H1 (cell line): ENCODE measurements around the gene SDF2L1. TPM values are rescaled to one million over a fixed set of nuclear protein-coding genes. Genes with fewer than 3 reads are reported as not detected.

ENCODE experiments used
- CHD1 ChIP-seq: IDR thresholded peaks from 2 replicates; pipeline ENCODE4 v1.6.1; 2012; ENCODE audit warnings: low read depth, low read length, improper control_type of control experiment
- polyA plus RNA-seq, 7 experiments: library from polyadenylated mRNA; depleted of rRNA in 3 of 7; stranded (reverse) in 5 of 7; unstranded in 2 of 7; fragments of >200 nt in 5 of 7; fragments of 200-250 nt in 2 of 7; gene quantifications; 1 replicate in 5 of 7; 2 replicates in 1 of 7; 4 replicates in 1 of 7; pipeline versions ENCODE4 v1.2.1 to v1.2.3, GENCODE V29; 2011 to 2013; ENCODE audit warnings: missing spikeins in 2 of 7, mixed read lengths in 2 of 7
- total RNA-seq: library from RNA; stranded (reverse); fragmentation: NEBNext Ultra II Directional; extraction: Animal tissue kit (Norgen Biotek cat#: 25700); gene quantifications from 2 replicates; pipeline ENCODE4 v1.2.1, GENCODE V29; 2021
- TF ChIP-seq, protein P1 (sequence below): fragments of 300-600 bp; sonication (generic); IDR thresholded peaks from 2 replicates; pipeline ENCODE4 v1.7.1; 2012; ENCODE audit warnings: low read length, moderate library complexity, mild to moderate bottlenecking, inconsistent platforms; ENCODE audit not compliant: insufficient replicate concordance

SDF2L1 gene
- total and polyA plus RNA-seq, 2 of the 8 experiments (the other 6 are each of a cell fraction or from before 2014, with no cell fraction given): 51.1 to 59.6 TPM

DNA sequence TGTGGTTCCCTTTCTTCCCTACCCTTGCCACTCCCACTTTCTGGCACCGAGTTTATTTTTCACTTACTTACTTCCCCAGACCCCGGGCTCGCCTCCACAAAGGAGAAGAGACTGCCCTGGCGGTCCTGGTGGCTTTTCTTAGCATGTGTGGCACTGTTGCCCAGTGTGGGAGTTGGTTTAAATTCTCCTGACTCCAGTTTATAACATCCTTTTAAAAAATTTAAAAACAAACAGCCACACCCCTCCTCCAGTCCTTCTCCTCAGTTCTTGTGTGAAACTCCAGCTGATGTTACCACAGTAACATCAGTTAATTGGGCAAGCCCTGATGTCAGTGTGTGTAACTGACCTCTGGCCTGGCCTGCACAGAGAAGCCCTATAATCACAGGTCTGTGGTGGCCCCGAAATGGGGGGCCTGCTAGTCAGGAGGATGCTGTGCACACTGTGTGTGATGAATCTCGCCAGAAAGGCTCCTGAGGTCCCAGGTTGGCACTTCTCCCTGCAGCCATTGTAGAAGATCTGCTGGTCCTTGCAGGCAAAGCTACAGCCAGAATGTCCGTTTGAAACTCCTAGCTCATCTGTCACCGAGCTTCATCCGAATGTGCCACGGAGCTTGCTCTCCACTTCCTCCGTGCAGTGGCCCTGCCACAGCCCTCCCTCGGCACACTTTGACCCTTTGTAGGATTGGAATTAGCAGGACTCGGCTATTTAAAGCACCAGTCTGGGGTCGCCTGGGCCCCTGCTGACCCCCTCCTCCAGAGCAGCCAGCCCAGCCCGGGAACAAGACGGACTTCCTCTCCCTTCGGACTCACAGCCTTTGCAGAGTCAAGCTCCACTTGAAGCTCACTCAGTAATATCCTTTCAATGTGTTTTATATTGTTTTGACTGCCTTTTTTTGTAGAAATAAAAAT lies 19.8 kb upstream of the SDF2L1 start (continued):
- TF ChIP-seq, protein P1, sequence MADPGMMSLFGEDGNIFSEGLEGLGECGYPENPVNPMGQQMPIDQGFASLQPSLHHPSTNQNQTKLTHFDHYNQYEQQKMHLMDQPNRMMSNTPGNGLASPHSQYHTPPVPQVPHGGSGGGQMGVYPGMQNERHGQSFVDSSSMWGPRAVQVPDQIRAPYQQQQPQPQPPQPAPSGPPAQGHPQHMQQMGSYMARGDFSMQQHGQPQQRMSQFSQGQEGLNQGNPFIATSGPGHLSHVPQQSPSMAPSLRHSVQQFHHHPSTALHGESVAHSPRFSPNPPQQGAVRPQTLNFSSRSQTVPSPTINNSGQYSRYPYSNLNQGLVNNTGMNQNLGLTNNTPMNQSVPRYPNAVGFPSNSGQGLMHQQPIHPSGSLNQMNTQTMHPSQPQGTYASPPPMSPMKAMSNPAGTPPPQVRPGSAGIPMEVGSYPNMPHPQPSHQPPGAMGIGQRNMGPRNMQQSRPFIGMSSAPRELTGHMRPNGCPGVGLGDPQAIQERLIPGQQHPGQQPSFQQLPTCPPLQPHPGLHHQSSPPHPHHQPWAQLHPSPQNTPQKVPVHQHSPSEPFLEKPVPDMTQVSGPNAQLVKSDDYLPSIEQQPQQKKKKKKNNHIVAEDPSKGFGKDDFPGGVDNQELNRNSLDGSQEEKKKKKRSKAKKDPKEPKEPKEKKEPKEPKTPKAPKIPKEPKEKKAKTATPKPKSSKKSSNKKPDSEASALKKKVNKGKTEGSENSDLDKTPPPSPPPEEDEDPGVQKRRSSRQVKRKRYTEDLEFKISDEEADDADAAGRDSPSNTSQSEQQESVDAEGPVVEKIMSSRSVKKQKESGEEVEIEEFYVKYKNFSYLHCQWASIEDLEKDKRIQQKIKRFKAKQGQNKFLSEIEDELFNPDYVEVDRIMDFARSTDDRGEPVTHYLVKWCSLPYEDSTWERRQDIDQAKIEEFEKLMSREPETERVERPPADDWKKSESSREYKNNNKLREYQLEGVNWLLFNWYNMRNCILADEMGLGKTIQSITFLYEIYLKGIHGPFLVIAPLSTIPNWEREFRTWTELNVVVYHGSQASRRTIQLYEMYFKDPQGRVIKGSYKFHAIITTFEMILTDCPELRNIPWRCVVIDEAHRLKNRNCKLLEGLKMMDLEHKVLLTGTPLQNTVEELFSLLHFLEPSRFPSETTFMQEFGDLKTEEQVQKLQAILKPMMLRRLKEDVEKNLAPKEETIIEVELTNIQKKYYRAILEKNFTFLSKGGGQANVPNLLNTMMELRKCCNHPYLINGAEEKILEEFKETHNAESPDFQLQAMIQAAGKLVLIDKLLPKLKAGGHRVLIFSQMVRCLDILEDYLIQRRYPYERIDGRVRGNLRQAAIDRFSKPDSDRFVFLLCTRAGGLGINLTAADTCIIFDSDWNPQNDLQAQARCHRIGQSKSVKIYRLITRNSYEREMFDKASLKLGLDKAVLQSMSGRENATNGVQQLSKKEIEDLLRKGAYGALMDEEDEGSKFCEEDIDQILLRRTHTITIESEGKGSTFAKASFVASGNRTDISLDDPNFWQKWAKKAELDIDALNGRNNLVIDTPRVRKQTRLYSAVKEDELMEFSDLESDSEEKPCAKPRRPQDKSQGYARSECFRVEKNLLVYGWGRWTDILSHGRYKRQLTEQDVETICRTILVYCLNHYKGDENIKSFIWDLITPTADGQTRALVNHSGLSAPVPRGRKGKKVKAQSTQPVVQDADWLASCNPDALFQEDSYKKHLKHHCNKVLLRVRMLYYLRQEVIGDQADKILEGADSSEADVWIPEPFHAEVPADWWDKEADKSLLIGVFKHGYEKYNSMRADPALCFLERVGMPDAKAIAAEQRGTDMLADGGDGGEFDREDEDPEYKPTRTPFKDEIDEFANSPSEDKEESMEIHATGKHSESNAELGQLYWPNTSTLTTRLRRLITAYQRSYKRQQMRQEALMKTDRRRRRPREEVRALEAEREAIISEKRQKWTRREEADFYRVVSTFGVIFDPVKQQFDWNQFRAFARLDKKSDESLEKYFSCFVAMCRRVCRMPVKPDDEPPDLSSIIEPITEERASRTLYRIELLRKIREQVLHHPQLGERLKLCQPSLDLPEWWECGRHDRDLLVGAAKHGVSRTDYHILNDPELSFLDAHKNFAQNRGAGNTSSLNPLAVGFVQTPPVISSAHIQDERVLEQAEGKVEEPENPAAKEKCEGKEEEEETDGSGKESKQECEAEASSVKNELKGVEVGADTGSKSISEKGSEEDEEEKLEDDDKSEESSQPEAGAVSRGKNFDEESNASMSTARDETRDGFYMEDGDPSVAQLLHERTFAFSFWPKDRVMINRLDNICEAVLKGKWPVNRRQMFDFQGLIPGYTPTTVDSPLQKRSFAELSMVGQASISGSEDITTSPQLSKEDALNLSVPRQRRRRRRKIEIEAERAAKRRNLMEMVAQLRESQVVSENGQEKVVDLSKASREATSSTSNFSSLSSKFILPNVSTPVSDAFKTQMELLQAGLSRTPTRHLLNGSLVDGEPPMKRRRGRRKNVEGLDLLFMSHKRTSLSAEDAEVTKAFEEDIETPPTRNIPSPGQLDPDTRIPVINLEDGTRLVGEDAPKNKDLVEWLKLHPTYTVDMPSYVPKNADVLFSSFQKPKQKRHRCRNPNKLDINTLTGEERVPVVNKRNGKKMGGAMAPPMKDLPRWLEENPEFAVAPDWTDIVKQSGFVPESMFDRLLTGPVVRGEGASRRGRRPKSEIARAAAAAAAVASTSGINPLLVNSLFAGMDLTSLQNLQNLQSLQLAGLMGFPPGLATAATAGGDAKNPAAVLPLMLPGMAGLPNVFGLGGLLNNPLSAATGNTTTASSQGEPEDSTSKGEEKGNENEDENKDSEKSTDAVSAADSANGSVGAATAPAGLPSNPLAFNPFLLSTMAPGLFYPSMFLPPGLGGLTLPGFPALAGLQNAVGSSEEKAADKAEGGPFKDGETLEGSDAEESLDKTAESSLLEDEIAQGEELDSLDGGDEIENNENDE: no peak
- no peak for TF ChIP-seq CHD1
